H1 (cell line): ENCODE measurements around the gene SLC25A45. TPM values are rescaled to one million over a fixed set of nuclear protein-coding genes. Genes with fewer than 3 reads are reported as not detected.

Experiments used
- CTCF ChIA-PET: fragments of 300-600 bp; sonication (Branson Sonifier 250); formaldehyde crosslinking; loops from one replicate; lab custom pipeline; 2021; ENCODE audit not compliant: partially characterized antibody; lab: Charles Lee
- POLR2A ChIA-PET: fragments of 300-600 bp; sonication (Branson Sonifier 250); formaldehyde crosslinking; loops from one replicate; lab custom pipeline; 2021; ENCODE audit warnings: inconsistent platforms; ENCODE audit not compliant: partially characterized antibody; lab: Charles Lee
- DNase-seq, 2 experiments: peaks; one replicate each; pipeline versions ENCODE4 v3.0.0 to v3.0.0-alpha.2; 2010 to 2022; ENCODE audit warnings: low spot score in 2 of 2, low read depth in 1 of 2, mixed read lengths in 1 of 2
- FAIRE-seq: peaks from 2 replicates; lab custom pipeline; 2011; peaks lifted over from hg19 to GRCh38; lab: Jason Lieb, UNC
- H2AFZ ChIP-seq: 2 replicates; pipeline ENCODE4 v1.8.1; 2012; ENCODE audit warnings: low read length, inconsistent platforms
- H2AK5ac ChIP-seq: 2 replicates; pipeline ENCODE4 v1.6.1; 2013; ENCODE audit warnings: low read depth, low read length
- H2BK120ac ChIP-seq: replicated peaks from 2 replicates; pipeline ENCODE3; 2013; ENCODE audit warnings: low read depth, low read length, inconsistent platforms
- H2BK12ac ChIP-seq: 2 replicates; pipeline ENCODE4 v1.6.1; 2013; ENCODE audit warnings: low read depth, low read length
- H2BK15ac ChIP-seq: 2 replicates; pipeline ENCODE4 v1.6.1; 2013; ENCODE audit warnings: low read length
- H2BK20ac ChIP-seq: 2 replicates; pipeline ENCODE4 v1.6.1; 2013; ENCODE audit warnings: low read length
- H2BK5ac ChIP-seq: 2 replicates; pipeline ENCODE4 v1.6.1; 2013; ENCODE audit warnings: low read depth, low read length
- H3K14ac ChIP-seq: 2 replicates; pipeline ENCODE4 v1.6.1; 2013; ENCODE audit warnings: inconsistent platforms; ENCODE audit not compliant: insufficient read length
- H3K18ac ChIP-seq: 2 replicates; pipeline ENCODE4 v1.6.1; 2013; ENCODE audit warnings: low read length; ENCODE audit errors: extremely low read depth
- H3K23ac ChIP-seq: 2 replicates; pipeline ENCODE4 v1.6.1; 2013; ENCODE audit warnings: inconsistent platforms; ENCODE audit not compliant: insufficient read length
- H3K23me2 ChIP-seq: 2 replicates; pipeline ENCODE4 v1.6.1; 2013; ENCODE audit warnings: low read depth, low read length
- H3K27ac ChIP-seq: 2 replicates; pipeline ENCODE4 v1.6.1; 2011; ENCODE audit warnings: low read depth, low read length, inconsistent platforms
- H3K27me3 ChIP-seq, 4 experiments: replicated peaks in 1 of 4; 1 replicate in 1 of 4; 2 replicates in 3 of 4; pipeline versions ENCODE4 v1.6.1 to v1.8.1; 2011 to 2013; ENCODE audit warnings: low read length in 3 of 4, mild to moderate bottlenecking in 3 of 4, inconsistent platforms in 2 of 4, mixed read lengths in 2 of 4, moderate library complexity in 1 of 4; ENCODE audit not compliant: control insufficient read depth in 3 of 4, insufficient read depth in 3 of 4; ENCODE audit errors: extremely low read depth in 1 of 4
- H3K36me3 ChIP-seq, 4 experiments: 2 replicates each; pipeline versions ENCODE4 v1.6.1 to v1.8.1; 2011 to 2013; ENCODE audit warnings: mild to moderate bottlenecking in 4 of 4, low read length in 3 of 4, moderate library complexity in 2 of 4, control low read depth in 1 of 4, inconsistent platforms in 1 of 4; ENCODE audit not compliant: insufficient read depth in 4 of 4, control insufficient read depth in 2 of 4
- H3K4ac ChIP-seq: replicated peaks from 2 replicates; pipeline ENCODE3; 2013; ENCODE audit warnings: low read length, low read depth, mixed read lengths, inconsistent platforms; ENCODE audit not compliant: insufficient read length
- H3K4me1 ChIP-seq, 4 experiments: replicated peaks in 1 of 4; 1 replicate in 1 of 4; 2 replicates in 3 of 4; pipeline versions ENCODE4 v1.6.1 to v1.8.1; 2011 to 2013; ENCODE audit warnings: low read length in 3 of 4, inconsistent platforms in 2 of 4, mixed read lengths in 1 of 4; ENCODE audit not compliant: insufficient read depth in 4 of 4, control insufficient read depth in 3 of 4
- H3K4me2 ChIP-seq, 2 experiments: 2 replicates each; pipeline versions ENCODE4 v1.6.1 to v1.8.1; 2011 to 2013; ENCODE audit warnings: low read depth in 2 of 2, low read length in 2 of 2, control low read depth in 1 of 2, inconsistent platforms in 1 of 2, mild to moderate bottlenecking in 1 of 2; ENCODE audit not compliant: insufficient read depth in 1 of 2
- H3K4me3 ChIP-seq, 4 experiments: fragments of 200-600, 300-600 bp in 1 of 4; sonication (generic), shearing (Covaris generic), sonication (Bioruptor Twin) in 1 of 4; 2 replicates each; pipeline versions ENCODE4 v1.5.1 to v1.8.1; 2011 to 2016; ENCODE audit warnings: low read length in 4 of 4, low read depth in 3 of 4, control low read depth in 2 of 4, inconsistent platforms in 2 of 4, mild to moderate bottlenecking in 2 of 4, mixed read lengths in 1 of 4, moderate library complexity in 1 of 4; ENCODE audit not compliant: insufficient read depth in 2 of 4; ENCODE audit errors: extremely low read depth in 1 of 4
- H3K56ac ChIP-seq: replicated peaks from 2 replicates; pipeline ENCODE3; 2013; ENCODE audit warnings: low read depth, mild to moderate bottlenecking, mixed read lengths, low read length, inconsistent platforms; ENCODE audit not compliant: insufficient read length
- H3K79me1 ChIP-seq: 2 replicates; pipeline ENCODE4 v1.6.1; 2013; ENCODE audit warnings: low read depth, low read length, control low read depth
- H3K79me2 ChIP-seq, 2 experiments: 2 replicates each; pipeline versions ENCODE4 v1.6.1 to v1.8.1; 2012 to 2013; ENCODE audit warnings: low read length in 2 of 2, mild to moderate bottlenecking in 2 of 2, inconsistent platforms in 1 of 2; ENCODE audit not compliant: insufficient read depth in 2 of 2, control insufficient read depth in 1 of 2
- H3K9ac ChIP-seq, 4 experiments: replicated peaks in 1 of 4; 1 replicate in 1 of 4; 2 replicates in 3 of 4; pipeline versions ENCODE4 v1.6.1 to v1.8.1; 2011 to 2013; ENCODE audit warnings: low read depth in 3 of 4, low read length in 3 of 4, control low read depth in 2 of 4, mild to moderate bottlenecking in 2 of 4, moderate library complexity in 2 of 4, inconsistent platforms in 1 of 4; ENCODE audit errors: extremely low read depth in 1 of 4
- H3K9me3 ChIP-seq, 2 experiments: 2 replicates each; pipeline versions ENCODE4 v1.6.1 to v1.8.1; 2012 to 2013; ENCODE audit warnings: mild to moderate bottlenecking in 2 of 2, moderate library complexity in 2 of 2, control low read depth in 1 of 2, inconsistent platforms in 1 of 2, low read depth in 1 of 2, low read length in 1 of 2, mixed read lengths in 1 of 2; ENCODE audit not compliant: insufficient read depth in 2 of 2
- H4K20me1 ChIP-seq, 2 experiments: replicated peaks in 1 of 2; 2 replicates each; pipeline versions ENCODE3 to v1.8.1; 2011 to 2013; ENCODE audit warnings: inconsistent platforms in 2 of 2, low read length in 2 of 2, mild to moderate bottlenecking in 1 of 2; ENCODE audit not compliant: insufficient read depth in 2 of 2, control insufficient read depth in 1 of 2
- H4K5ac ChIP-seq: 2 replicates; pipeline ENCODE4 v1.6.1; 2013; ENCODE audit warnings: low read length, low read depth, mixed read lengths, inconsistent platforms; ENCODE audit not compliant: insufficient read length
- H4K8ac ChIP-seq: 2 replicates; pipeline ENCODE4 v1.8.0; 2013; ENCODE audit warnings: mild to moderate bottlenecking, moderate library complexity, low read length, inconsistent platforms; ENCODE audit not compliant: insufficient read depth; ENCODE audit errors: extremely low read depth
- H4K91ac ChIP-seq: replicated peaks from 2 replicates; pipeline ENCODE3; 2013; ENCODE audit warnings: low read length, mixed read lengths, inconsistent platforms; ENCODE audit not compliant: insufficient read length
- POLR2A ChIP-seq, 2 experiments: IDR thresholded peaks; 1 replicate in 1 of 2; 2 replicates in 1 of 2; pipeline ENCODE4 v1.6.1; 2011; ENCODE audit warnings: low read depth in 2 of 2, low read length in 2 of 2, mild to moderate bottlenecking in 2 of 2; ENCODE audit errors: control extremely low read depth in 1 of 2
- RFX5 ChIP-seq: IDR thresholded peaks from 2 replicates; pipeline ENCODE4 v1.6.1; 2011; ENCODE audit warnings: low read depth, low read length, improper control_type of control experiment, borderline replicate concordance
- WGBS, 2 experiments: shearing (Covaris generic) in 1 of 2; methylation state at CpG; one replicate each; pipeline versions ENCODE4 v1.1.6 to v1.1.7; 2013 to 2015; ENCODE audit warnings: low lambda C conversion rate in 2 of 2, mixed read lengths in 2 of 2, inconsistent platforms in 1 of 2, low coverage in 1 of 2, missing lambda C conversion rate in 1 of 2; ENCODE audit not compliant: insufficient replicate concordance in 2 of 2, insufficient coverage in 1 of 2, insufficient read length in 1 of 2; ENCODE audit errors: extremely low coverage in 1 of 2, missing lambda C conversion rate in 1 of 2; 5-methylcytosine and 5-hydroxymethylcytosine counted together
- polyA plus RNA-seq, 7 experiments: library from polyadenylated mRNA; depleted of rRNA in 3 of 7; stranded (reverse) in 5 of 7; unstranded in 2 of 7; fragments of >200 nt in 5 of 7; fragments of 200-250 nt in 2 of 7; gene quantifications; 1 replicate in 5 of 7; 2 replicates in 1 of 7; 4 replicates in 1 of 7; pipeline versions ENCODE4 v1.2.1 to v1.2.3, GENCODE V29; 2011 to 2013; ENCODE audit warnings: missing spikeins in 2 of 7, mixed read lengths in 2 of 7
- total RNA-seq: library from RNA; stranded (reverse); fragmentation: NEBNext Ultra II Directional; extraction: Animal tissue kit (Norgen Biotek cat#: 25700); gene quantifications from 2 replicates; pipeline ENCODE4 v1.2.1, GENCODE V29; 2021

The SLC25A45 gene
- total and polyA plus RNA-seq, 2 of the 8 experiments (the other 6 are each of a cell fraction or from before 2014, with no cell fraction given), result 0.54 to 0.59 TPM

GRCh38 chr11:65420506-65420905 lies 38.1 kb upstream of the SLC25A45 start:
- Histone ChIP-seq H4K5ac (peak overlapping the region; percentile 11), H2BK12ac (peak overlapping the region; percentile 95), H2BK15ac (no peak overlapping the region), H3K4ac (peak overlapping the region; percentile 76), H4K8ac (no peak overlapping the region), H3K23me2 (peaks cover 22% of the 10 kb centered on the region; the same call in 1 of the 2 replicates), H3K14ac (no peak overlapping the region), H2AK5ac (peak overlapping the region; percentile 92), H2BK20ac (peak overlapping the region; percentile 82; the same call in 1 of the 2 replicates), H3K9me3 (no peaks in the 10 kb centered on the region), H2AFZ (no peak overlapping the region), H3K79me2 (peaks cover 3 to 24% of the 10 kb centered on the region in 2 experiments), H3K23ac (no peak overlapping the region), H3K4me2 (peak overlapping the region in 1 of 2 experiments; percentile 61; a peak in 2 of 4 replicates), H3K9ac (no peak overlapping the region), H2BK5ac (peak overlapping the region; percentile 99; the same call in 1 of the 2 replicates), H3K18ac (peak overlapping the region; percentile 36; the same call in 1 of the 2 replicates), H3K4me3 (no peak overlapping the region), H3K79me1 (peaks cover 5% of the 10 kb centered on the region; the same call in 1 of the 2 replicates), H2BK120ac (peak overlapping the region; percentile 85), H4K91ac (peak overlapping the region; percentile 67), H3K56ac (no peak overlapping the region), H3K36me3 (no peaks in the 10 kb centered on the region), H3K4me1 (peaks cover 35 to 80% (median 50%) of the 10 kb centered on the region in 4 experiments), H3K27ac (peak overlapping the region; percentile 37; the same call in 1 of the 2 replicates), H4K20me1 (peaks cover 4 to 7% of the 10 kb centered on the region in 2 experiments), H3K27me3 (no peaks in the 10 kb centered on the region; a peak in 1 of 7 replicates)
- ChIA-PET CTCF (interaction anchor here (0.6 to 22.8 kb wide), 14 partner anchors 9 to 438 kb away, joined by 3 to 430 read pairs (median 3); no protein-coding TSS in a partner anchor), POLR2A (interaction anchor here (0.7 to 20.8 kb wide), 17 partner anchors 8 to 303 kb away, joined by 3 to 826 read pairs (median 9); partner anchors contain the start of genes MALAT1 and ZNHIT2)
- DNase-seq (no peak), FAIRE-seq (no peak)
- 80% methylated on average over 2 of the region's 2 CpGs; no CpG with 5 or more reads in 1 of the 2 experiments for WGBS, 2 experiments
- TF ChIP-seq POLR2A (IDR thresholded peaks at IDR 0.05; ENCODE audit: control extremely low read depth in 1 of 2, low read depth in 2 of 2, low read length in 2 of 2), result peak in 1 of 2 experiments; percentile 32; a peak in 1 of 3 replicates
- TF ChIP-seq RFX5, result no peak
